ENCODE results near the gene LRMDA. TPM values are rescaled to one million over a fixed set of nuclear protein-coding genes. Genes with fewer than 3 reads are reported as not detected.

LRMDA gene
- total RNA-seq, 1 donor from 2014 or later: 2.1 TPM

- TF ChIP-seq CTCF (IDR thresholded peaks at IDR 0.05; ENCODE audit: partially characterized antibody, unreplicated experiment): no peak
- DNase-seq: no peak
- H3K36me3 Mint-ChIP-seq (ENCODE audit: unreplicated experiment): peaks cover under 1% of the 10 kb centered on the region
- H3K4me1 Mint-ChIP-seq (ENCODE audit: low read depth, unreplicated experiment): peaks cover 11% of the 10 kb centered on the region
- H3K27ac Mint-ChIP-seq (ENCODE audit: unreplicated experiment): no peak overlapping the region
- no peak overlapping the region for H3K4me3 Mint-ChIP-seq (ENCODE audit: unreplicated experiment)
- no peaks in the 10 kb centered on the region for H3K9me3 Mint-ChIP-seq (ENCODE audit: unreplicated experiment)
- no peaks in the 10 kb centered on the region for H3K27me3 Mint-ChIP-seq (ENCODE audit: unreplicated experiment)
Measured at GRCh38 chr10:75950307-75950706, 518.9 kb downstream of the LRMDA start.

GRCh38 chr10:75950997-75951589, 519.7 kb downstream of the LRMDA start:
- no peak for DNase-seq
- Mint-ChIP-seq H3K27me3 (ENCODE audit: unreplicated experiment) (no peaks in the 10 kb centered on the region), H3K36me3 (ENCODE audit: unreplicated experiment) (no peaks in the 10 kb centered on the region), H3K4me1 (ENCODE audit: low read depth, unreplicated experiment) (peaks cover 11% of the 10 kb centered on the region), H3K4me3 (ENCODE audit: unreplicated experiment) (no peak overlapping the region), H3K9me3 (ENCODE audit: unreplicated experiment) (no peaks in the 10 kb centered on the region), H3K27ac (ENCODE audit: unreplicated experiment) (no peak overlapping the region)
- no peak for TF ChIP-seq CTCF (IDR thresholded peaks at IDR 0.05; ENCODE audit: partially characterized antibody, unreplicated experiment)

- Mint-ChIP-seq H3K27ac (ENCODE audit: unreplicated experiment) (no peak overlapping the region), H3K4me3 (ENCODE audit: unreplicated experiment) (no peak overlapping the region), H3K36me3 (ENCODE audit: unreplicated experiment) (no peaks in the 10 kb centered on the region), H3K4me1 (ENCODE audit: low read depth, unreplicated experiment) (peaks cover 11% of the 10 kb centered on the region), H3K9me3 (ENCODE audit: unreplicated experiment) (peaks cover 2% of the 10 kb centered on the region), H3K27me3 (ENCODE audit: unreplicated experiment) (no peaks in the 10 kb centered on the region)
- no peak for TF ChIP-seq CTCF (IDR thresholded peaks at IDR 0.05; ENCODE audit: partially characterized antibody, unreplicated experiment)
- DNase-seq: no peak
Measured at GRCh38 chr10:75951627-75952026, 520.2 kb downstream of the LRMDA start.

- no peaks in the 10 kb centered on the region for H3K36me3 Mint-ChIP-seq (ENCODE audit: unreplicated experiment)
- no peak for DNase-seq
- no peak overlapping the region for H3K27ac Mint-ChIP-seq (ENCODE audit: unreplicated experiment)
- no peaks in the 10 kb centered on the region for H3K27me3 Mint-ChIP-seq (ENCODE audit: unreplicated experiment)
- peaks cover 2% of the 10 kb centered on the region for H3K9me3 Mint-ChIP-seq (ENCODE audit: unreplicated experiment)
- peaks cover 11% of the 10 kb centered on the region for H3K4me1 Mint-ChIP-seq (ENCODE audit: low read depth, unreplicated experiment)
- no peak overlapping the region for H3K4me3 Mint-ChIP-seq (ENCODE audit: unreplicated experiment)
- no peak for TF ChIP-seq CTCF (IDR thresholded peaks at IDR 0.05; ENCODE audit: partially characterized antibody, unreplicated experiment)
Measured at GRCh38 chr10:75952093-75952492, 520.7 kb downstream of the LRMDA start.

- DNase-seq: no peak
- TF ChIP-seq CTCF (IDR thresholded peaks at IDR 0.05; ENCODE audit: partially characterized antibody, unreplicated experiment): no peak
- Mint-ChIP-seq H3K9me3 (ENCODE audit: unreplicated experiment) (peaks cover 2% of the 10 kb centered on the region), H3K36me3 (ENCODE audit: unreplicated experiment) (peaks cover 8% of the 10 kb centered on the region), H3K4me1 (ENCODE audit: low read depth, unreplicated experiment) (peaks cover 11% of the 10 kb centered on the region), H3K27ac (ENCODE audit: unreplicated experiment) (no peak overlapping the region), H3K27me3 (ENCODE audit: unreplicated experiment) (peaks cover 2% of the 10 kb centered on the region), H3K4me3 (ENCODE audit: unreplicated experiment) (no peak overlapping the region)
Measured at GRCh38 chr10:75954486-75954885, 523.1 kb downstream of the LRMDA start.
